Muscle of leg (tissue), 11 donors: ENCODE data around the gene RASIP1. TPM values are rescaled to one million over a fixed set of nuclear protein-coding genes. Genes with fewer than 3 reads are reported as not detected.

ENCODE experiments used
- DNase-seq: peaks from one replicate; pipeline ENCODE4 v3.0.0; 2013
- H3K27ac ChIP-seq: one replicate; pipeline ENCODE4 v1.5.1; 2013; ENCODE audit warnings: mild to moderate bottlenecking, low read length, control low read depth
- H3K27me3 ChIP-seq: one replicate; pipeline ENCODE4 v1.6.1; 2013; ENCODE audit warnings: low read length; ENCODE audit not compliant: control insufficient read depth, insufficient read depth
- H3K36me3 ChIP-seq: one replicate; pipeline ENCODE4 v1.6.1; 2013; ENCODE audit warnings: low read length; ENCODE audit not compliant: control insufficient read depth, insufficient read depth
- H3K4me1 ChIP-seq: one replicate; pipeline ENCODE4 v1.6.1; 2013; ENCODE audit warnings: low read length; ENCODE audit not compliant: control insufficient read depth, insufficient read depth
- H3K4me3 ChIP-seq: one replicate; pipeline ENCODE4 v1.5.1; 2013; ENCODE audit warnings: low read length, control low read depth
- H3K9me3 ChIP-seq: replicated peaks from 2 replicates; pipeline ENCODE4 v1.6.1; 2013; ENCODE audit warnings: low read depth, low read length; ENCODE audit not compliant: control insufficient read depth
- WGBS: methylation state at CpG from one replicate; pipeline ENCODE4 v1.1.5; 2013; ENCODE audit warnings: missing lambda C conversion rate; ENCODE audit not compliant: insufficient coverage; 5-methylcytosine and 5-hydroxymethylcytosine counted together
- polyA plus RNA-seq, 8 donors: library from polyadenylated mRNA; unstranded; fragments of 120-200 nt; gene quantifications; one replicate each; pipeline versions ENCODE4 v1.2.1 to v1.2.3, GENCODE V29; 2013; ENCODE audit warnings: inconsistent platforms in 1 of 8, low replicate concordance in 1 of 8; ENCODE audit not compliant: insufficient read length in 8 of 8, insufficient read depth in 1 of 8
- total RNA-seq: library from RNA; stranded (reverse); fragments of 120-200 nt; gene quantifications from one replicate; pipeline ENCODE4 v1.2.4, GENCODE V29; 2013

Gene RASIP1
- total and polyA plus RNA-seq, 9 donors = 14.1 to 27.7 (median 24.5) TPM

GRCh38 chr19:48673436-48674100, 66.8 kb downstream of the RASIP1 start:
- no peak for DNase-seq
- peaks cover 2% of the 10 kb centered on the region for H3K27me3 ChIP-seq
- no peaks in the 10 kb centered on the region for H3K36me3 ChIP-seq
- H3K4me1 ChIP-seq = peaks cover 41% of the 10 kb centered on the region
- WGBS = 59% methylated on average over 24 of the region's 25 CpGs
- no peak overlapping the region for H3K4me3 ChIP-seq
- H3K27ac ChIP-seq = no peak overlapping the region
- no peaks in the 10 kb centered on the region for H3K9me3 ChIP-seq

GRCh38 chr19:48672994-48673393, 67.4 kb downstream of the RASIP1 start, which contains the start of gene NTN5:
Gene NTN5, minus strand, starts transcription at chr19:48673017. Its CDS starts 2,031 bp downstream, at chr19:48670986.
- WGBS = 53% methylated on average over 19 of the region's 25 CpGs

GRCh38 chr19:48671446-48671995, 68.9 kb downstream of the RASIP1 start:
- H3K4me3 ChIP-seq = no peak overlapping the region
- 74% methylated on average over 4 of the region's 10 CpGs for WGBS
- DNase-seq = no peak
- H3K27ac ChIP-seq = peak overlapping the region; percentile 75
- peaks cover 41% of the 10 kb centered on the region for H3K4me1 ChIP-seq
- H3K36me3 ChIP-seq = no peaks in the 10 kb centered on the region
- H3K27me3 ChIP-seq = peaks cover 2% of the 10 kb centered on the region
- no peaks in the 10 kb centered on the region for H3K9me3 ChIP-seq

More at GRCh38 chr19:48672994-48673393, 67.4 kb downstream of the RASIP1 start, which contains the start of gene NTN5:
- Histone ChIP-seq H3K4me1 (peaks cover 41% of the 10 kb centered on the region), H3K9me3 (no peaks in the 10 kb centered on the region), H3K27me3 (peaks cover 2% of the 10 kb centered on the region), H3K36me3 (no peaks in the 10 kb centered on the region), H3K4me3 (no peak within 1 kb of the TSS), H3K27ac (peak within 1 kb of the TSS; percentile 65)
- no peak for DNase-seq

- peak overlapping the region; percentile 79 for H3K27ac ChIP-seq
- peaks cover 2% of the 10 kb centered on the region for H3K27me3 ChIP-seq
- H3K4me3 ChIP-seq = no peak overlapping the region
- no peaks in the 10 kb centered on the region for H3K9me3 ChIP-seq
- DNase-seq = peak; percentile 58
- no peaks in the 10 kb centered on the region for H3K36me3 ChIP-seq
- H3K4me1 ChIP-seq = peaks cover 38% of the 10 kb centered on the region
- 50% methylated on average over 13 of the region's 21 CpGs for WGBS
These were observed 69.5 kb downstream of the RASIP1 start for GRCh38 chr19:48670699-48671445.

Other genes starting within 250 kb of the RASIP1 start
- 0.04 TPM for gene LMTK3, start 228.8 kb downstream of the RASIP1 start, total RNA-seq
- under 1 TPM in 7 of 8 donors, not detected in 1; 0.03 to 0.39 (median 0.18) TPM for gene LMTK3, start 228.8 kb downstream of the RASIP1 start, polyA plus RNA-seq
- 0.13 TPM for gene SULT2B1, start 188.4 kb downstream of the RASIP1 start, total RNA-seq
- 1 to 10 TPM in 1 of 8 donors, under 1 TPM in 6, not detected in 1; 0.11 to 2.9 (median 0.27) TPM for gene SULT2B1, start 188.4 kb downstream of the RASIP1 start, polyA plus RNA-seq
- gene SPACA4, start 133.9 kb downstream of the RASIP1 start, total RNA-seq = not detected
- gene SPACA4, start 133.9 kb downstream of the RASIP1 start, polyA plus RNA-seq = not detected
- gene FAM83E, start 125.5 kb downstream of the RASIP1 start, total RNA-seq = 0.13 TPM
- gene FAM83E, start 125.5 kb downstream of the RASIP1 start, polyA plus RNA-seq = 1 to 10 TPM in 1 of 8 donors, under 1 TPM in 6, not detected in 1; 0.11 to 1.2 (median 0.18) TPM
- gene RPL18, start 121.4 kb downstream of the RASIP1 start, total RNA-seq = 2,914 TPM
- gene RPL18, start 121.4 kb downstream of the RASIP1 start, polyA plus RNA-seq = 1,000 to 10,000 TPM; 1,793 to 2,160 (median 1,901) TPM
- gene SPHK2, start 121.1 kb downstream of the RASIP1 start, total RNA-seq = 4.1 TPM
- 10 to 100 TPM in 4 of 8 donors, 1 to 10 TPM in 4; 7.0 to 11.8 (median 9.9) TPM for gene SPHK2, start 121.1 kb downstream of the RASIP1 start, polyA plus RNA-seq
- 9.8 TPM for gene DBP, start 103.2 kb downstream of the RASIP1 start, total RNA-seq
- gene DBP, start 103.2 kb downstream of the RASIP1 start, polyA plus RNA-seq = 10 to 100 TPM in 1 of 8 donors, 1 to 10 TPM in 7; 3.0 to 10.8 (median 6.2) TPM
- gene CA11, start 94.4 kb downstream of the RASIP1 start, total RNA-seq = 6.2 TPM
- gene CA11, start 94.4 kb downstream of the RASIP1 start, polyA plus RNA-seq = 10 to 100 TPM in 7 of 8 donors, 1 to 10 TPM in 1; 7.9 to 22.1 (median 14.0) TPM
- 0.18 TPM for gene NTN5, start 67.6 kb downstream of the RASIP1 start, total RNA-seq
- gene NTN5, start 67.6 kb downstream of the RASIP1 start, polyA plus RNA-seq = 1 to 10 TPM in 7 of 8 donors, under 1 TPM in 1; 0.64 to 8.5 (median 2.2) TPM
- gene FUT2, start 44.6 kb downstream of the RASIP1 start, total RNA-seq = not detected
- gene FUT2, start 44.6 kb downstream of the RASIP1 start, polyA plus RNA-seq = 1 to 10 TPM in 4 of 8 donors, under 1 TPM in 4; 0.53 to 3.8 (median 0.95) TPM
- 29.2 TPM for gene MAMSTR, start 20.9 kb downstream of the RASIP1 start, total RNA-seq
- 100 to 1,000 TPM in 4 of 8 donors, 10 to 100 TPM in 4; 59.8 to 160 (median 113) TPM for gene MAMSTR, start 20.9 kb downstream of the RASIP1 start, polyA plus RNA-seq
- gene IZUMO1, start 6.3 kb upstream of the RASIP1 start, total RNA-seq = 0.04 TPM
- gene IZUMO1, start 6.3 kb upstream of the RASIP1 start, polyA plus RNA-seq = 1 to 10 TPM in 2 of 8 donors, under 1 TPM in 6; 0.20 to 1.1 (median 0.85) TPM
- gene FUT1, start 12.0 kb upstream of the RASIP1 start, total RNA-seq = 1.1 TPM
- gene FUT1, start 12.0 kb upstream of the RASIP1 start, polyA plus RNA-seq = 1 to 10 TPM in 7 of 8 donors, under 1 TPM in 1; 0.75 to 1.5 (median 1.3) TPM
- not detected for gene FGF21, start 14.9 kb upstream of the RASIP1 start, total RNA-seq
- gene FGF21, start 14.9 kb upstream of the RASIP1 start, polyA plus RNA-seq = under 1 TPM in 1 of 8 donors, not detected in 7; 0.25 TPM
- 18.8 TPM for gene BCAT2, start 70.4 kb upstream of the RASIP1 start, total RNA-seq
- gene BCAT2, start 70.4 kb upstream of the RASIP1 start, polyA plus RNA-seq = 10 to 100 TPM; 21.2 to 32.7 (median 24.6) TPM
- 2.7 TPM for gene HSD17B14, start 95.9 kb upstream of the RASIP1 start, total RNA-seq
- gene HSD17B14, start 95.9 kb upstream of the RASIP1 start, polyA plus RNA-seq = 1 to 10 TPM; 1.9 to 8.3 (median 4.3) TPM
- 18.7 TPM for gene PLEKHA4, start 128.0 kb upstream of the RASIP1 start, total RNA-seq
- gene PLEKHA4, start 128.0 kb upstream of the RASIP1 start, polyA plus RNA-seq = 10 to 100 TPM; 34.9 to 59.0 (median 38.4) TPM
- gene PPP1R15A, start 131.8 kb upstream of the RASIP1 start, total RNA-seq = 32.2 TPM
- gene PPP1R15A, start 131.8 kb upstream of the RASIP1 start, polyA plus RNA-seq = 10 to 100 TPM; 49.0 to 84.7 (median 57.3) TPM
- gene TULP2, start 158.1 kb upstream of the RASIP1 start, total RNA-seq = 0.09 TPM
- under 1 TPM in 7 of 8 donors, not detected in 1; 0.13 to 0.88 (median 0.46) TPM for gene TULP2, start 158.1 kb upstream of the RASIP1 start, polyA plus RNA-seq
- gene NUCB1, start 159.7 kb upstream of the RASIP1 start, total RNA-seq = 97.3 TPM
- gene NUCB1, start 159.7 kb upstream of the RASIP1 start, polyA plus RNA-seq = 100 to 1,000 TPM; 141 to 216 (median 175) TPM
- gene DHDH, start 193.1 kb upstream of the RASIP1 start, total RNA-seq = 0.31 TPM
- gene DHDH, start 193.1 kb upstream of the RASIP1 start, polyA plus RNA-seq = 1 to 10 TPM in 1 of 8 donors, under 1 TPM in 7; 0.20 to 1.9 (median 0.42) TPM
- gene BAX, start 214.3 kb upstream of the RASIP1 start, total RNA-seq = 27.1 TPM
- 10 to 100 TPM; 33.9 to 52.4 (median 44.7) TPM for gene BAX, start 214.3 kb upstream of the RASIP1 start, polyA plus RNA-seq
- gene FTL, start 224.7 kb upstream of the RASIP1 start, total RNA-seq = 786 TPM
- gene FTL, start 224.7 kb upstream of the RASIP1 start, polyA plus RNA-seq = 100 to 1,000 TPM; 576 to 914 (median 741) TPM